NCI-H2029 (cell line): ENCODE results near the gene BCL3.
"Not testable (repeated sequence)": the region's sequence is repeated elsewhere in the genome, so short reads cannot be mapped to it uniquely, and the experiment has no call there.

Experiments used
- DNase-seq: peaks from one replicate; lab custom pipeline; 2025; lab: John Stamatoyannopoulos, UW

BCL3 gene, protein sequence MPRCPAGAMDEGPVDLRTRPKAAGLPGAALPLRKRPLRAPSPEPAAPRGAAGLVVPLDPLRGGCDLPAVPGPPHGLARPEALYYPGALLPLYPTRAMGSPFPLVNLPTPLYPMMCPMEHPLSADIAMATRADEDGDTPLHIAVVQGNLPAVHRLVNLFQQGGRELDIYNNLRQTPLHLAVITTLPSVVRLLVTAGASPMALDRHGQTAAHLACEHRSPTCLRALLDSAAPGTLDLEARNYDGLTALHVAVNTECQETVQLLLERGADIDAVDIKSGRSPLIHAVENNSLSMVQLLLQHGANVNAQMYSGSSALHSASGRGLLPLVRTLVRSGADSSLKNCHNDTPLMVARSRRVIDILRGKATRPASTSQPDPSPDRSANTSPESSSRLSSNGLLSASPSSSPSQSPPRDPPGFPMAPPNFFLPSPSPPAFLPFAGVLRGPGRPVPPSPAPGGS

DNA sequence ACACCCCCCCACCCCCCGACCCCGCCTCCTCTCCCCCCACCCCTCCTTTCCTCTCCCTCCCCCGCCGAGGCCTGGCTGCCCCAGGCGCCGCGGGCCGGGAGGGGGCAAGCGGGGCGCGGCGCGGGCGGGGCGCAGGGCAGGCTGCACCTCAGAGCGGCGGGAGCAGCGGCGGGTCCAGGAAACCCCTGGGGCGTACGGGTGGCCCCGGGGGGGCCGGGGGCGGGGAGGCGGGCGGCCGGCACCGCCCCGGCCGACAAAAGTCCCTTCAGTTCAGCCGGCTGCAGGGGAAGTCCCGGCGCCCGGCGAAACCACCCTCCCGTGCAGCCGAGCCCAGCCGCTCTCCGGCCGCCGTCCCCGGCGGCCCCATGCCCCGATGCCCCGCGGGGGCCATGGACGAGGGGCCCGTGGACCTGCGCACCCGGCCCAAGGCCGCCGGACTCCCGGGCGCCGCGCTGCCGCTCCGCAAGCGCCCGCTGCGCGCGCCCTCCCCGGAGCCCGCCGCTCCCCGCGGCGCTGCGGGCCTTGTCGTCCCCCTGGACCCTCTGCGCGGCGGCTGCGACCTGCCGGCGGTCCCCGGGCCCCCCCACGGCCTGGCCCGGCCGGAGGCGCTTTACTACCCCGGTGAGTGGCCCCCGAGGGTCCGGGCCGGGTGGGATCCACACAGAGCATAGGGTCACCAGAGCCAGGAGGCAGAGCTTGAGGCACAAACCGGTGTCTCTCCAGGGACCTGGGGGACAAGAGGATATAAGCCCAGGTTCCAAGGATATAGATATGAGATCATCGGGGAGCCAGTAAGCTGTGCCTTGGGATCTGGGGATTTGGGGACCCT, at the start of gene BCL3:
Gene BCL3, plus strand, starts transcription at position 283 of the 829 bp plus-strand sequence. Its CDS starts 83 bp downstream, at position 366.
- DNase-seq = no peak

DNA sequence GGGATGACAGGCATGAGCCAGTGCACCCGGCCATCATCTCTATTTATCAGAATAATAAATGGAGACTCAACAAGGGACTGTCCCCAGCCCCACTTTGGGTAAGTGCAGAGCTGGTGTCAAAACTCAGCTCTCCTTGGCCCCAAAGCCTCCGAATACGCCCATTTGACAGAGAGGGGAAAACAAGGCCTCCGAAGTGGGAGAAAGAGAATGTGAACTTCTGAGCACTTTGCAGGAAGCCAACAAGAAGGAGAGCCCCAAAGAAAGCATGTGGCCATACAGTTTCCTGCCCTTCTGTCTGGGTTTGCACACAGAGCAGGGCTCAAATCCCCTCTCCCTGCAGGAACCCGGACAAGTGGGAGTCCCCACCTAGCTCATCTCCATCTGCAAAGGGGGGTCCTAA, 48.0 kb upstream of the BCL3 start:
- no peak for DNase-seq

DNA sequence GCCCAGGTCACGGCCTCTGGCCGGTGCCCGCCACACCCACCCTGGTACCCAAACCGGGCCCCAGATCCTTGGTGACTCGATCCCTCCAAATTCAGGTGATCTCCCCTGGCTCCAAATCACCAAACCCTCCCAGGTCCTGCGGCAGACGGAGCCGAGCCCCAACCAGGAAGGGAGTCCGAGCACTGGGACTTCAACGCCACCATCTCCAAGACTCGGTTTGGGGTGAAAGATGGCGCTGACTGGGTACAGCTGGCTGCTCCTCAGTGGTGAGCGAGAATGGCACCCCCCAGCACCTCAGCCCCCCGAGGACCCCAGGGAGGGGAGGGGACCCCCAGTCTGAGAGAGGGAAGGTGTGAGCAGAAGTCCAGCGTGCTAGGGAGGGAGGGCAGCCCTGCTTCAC, 47.3 kb upstream of the BCL3 start:
- no peak for DNase-seq

DNA sequence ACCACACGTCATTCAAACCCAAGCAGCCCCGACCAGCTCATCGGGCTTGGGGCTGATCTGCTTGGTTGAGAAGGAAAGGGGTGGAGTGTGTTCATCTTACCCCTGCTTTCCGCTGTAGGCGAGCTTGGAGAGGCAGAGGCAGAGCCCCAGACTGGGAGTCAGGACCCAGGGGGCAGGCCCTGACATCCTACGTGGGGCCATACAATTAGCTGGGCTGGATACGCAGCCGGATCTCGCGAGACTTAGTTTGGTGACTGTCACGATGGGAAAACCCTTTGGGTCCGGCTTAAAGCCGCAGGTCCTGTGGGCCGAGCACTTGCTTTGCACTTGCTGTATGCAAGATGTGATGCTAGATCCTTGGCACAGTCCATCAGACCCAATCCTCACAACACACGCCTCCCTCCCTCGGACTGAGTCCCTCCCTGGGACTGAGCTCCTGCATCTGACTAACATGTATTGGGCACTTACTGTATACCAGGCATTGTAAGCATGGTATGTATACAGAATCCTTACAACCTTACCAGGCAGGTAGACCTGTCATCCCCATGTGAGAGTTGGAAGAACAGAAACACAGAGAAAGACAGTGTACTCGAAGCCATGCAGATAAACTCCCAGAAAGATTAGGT, 45.8 kb upstream of the BCL3 start:
- no peak for DNase-seq

DNA sequence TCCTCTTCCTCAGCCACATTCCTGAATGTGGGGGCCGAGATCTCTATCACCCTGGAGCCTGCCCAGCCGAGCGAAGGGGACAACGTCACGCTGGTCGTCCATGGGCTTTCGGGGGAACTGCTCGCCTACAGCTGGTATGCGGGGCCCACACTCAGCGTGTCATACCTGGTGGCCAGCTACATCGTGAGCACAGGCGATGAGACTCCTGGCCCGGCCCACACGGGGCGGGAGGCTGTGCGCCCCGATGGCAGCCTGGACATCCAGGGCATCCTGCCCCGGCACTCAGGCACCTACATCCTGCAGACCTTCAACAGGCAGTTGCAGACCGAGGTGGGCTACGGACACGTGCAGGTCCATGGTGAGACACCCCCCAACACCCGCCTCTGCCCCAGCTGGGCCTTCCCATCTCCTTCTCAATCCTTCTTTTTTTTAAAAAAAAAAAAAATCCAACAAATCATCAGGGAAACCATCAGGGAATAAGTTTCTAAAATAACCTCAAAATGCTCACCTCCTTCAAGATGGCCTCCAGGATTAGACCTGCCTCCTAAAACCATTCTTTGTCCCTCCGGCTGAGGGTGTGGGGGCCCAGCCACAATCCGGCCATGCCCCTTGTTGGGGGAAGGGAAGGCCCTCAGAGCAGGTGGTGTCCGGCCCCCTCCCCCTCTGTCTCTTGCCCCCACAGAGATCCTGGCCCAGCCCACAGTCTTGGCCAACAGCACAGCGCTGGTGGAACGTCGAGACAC, 45.0 kb upstream of the BCL3 start:
- no peak for DNase-seq

DNA sequence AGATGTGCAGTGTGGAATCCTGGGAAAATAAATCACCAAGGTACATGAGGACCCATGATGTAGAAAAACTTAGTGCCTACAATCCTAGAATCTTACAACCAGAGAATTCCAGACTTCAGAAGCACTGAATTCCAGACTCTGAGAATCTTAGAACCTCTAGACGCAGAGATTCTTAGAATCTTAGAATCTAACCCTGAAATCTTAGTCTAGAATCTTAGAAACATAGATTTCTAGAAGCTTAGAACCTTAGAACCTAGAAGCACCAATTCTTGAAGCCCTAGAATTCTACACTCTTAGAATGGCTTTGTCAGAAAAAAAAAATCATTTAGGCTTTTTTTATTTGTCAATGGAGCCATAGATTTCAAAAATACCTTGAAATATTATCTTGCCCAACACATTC, 43.5 kb upstream of the BCL3 start:
- DNase-seq = no peak

DNA sequence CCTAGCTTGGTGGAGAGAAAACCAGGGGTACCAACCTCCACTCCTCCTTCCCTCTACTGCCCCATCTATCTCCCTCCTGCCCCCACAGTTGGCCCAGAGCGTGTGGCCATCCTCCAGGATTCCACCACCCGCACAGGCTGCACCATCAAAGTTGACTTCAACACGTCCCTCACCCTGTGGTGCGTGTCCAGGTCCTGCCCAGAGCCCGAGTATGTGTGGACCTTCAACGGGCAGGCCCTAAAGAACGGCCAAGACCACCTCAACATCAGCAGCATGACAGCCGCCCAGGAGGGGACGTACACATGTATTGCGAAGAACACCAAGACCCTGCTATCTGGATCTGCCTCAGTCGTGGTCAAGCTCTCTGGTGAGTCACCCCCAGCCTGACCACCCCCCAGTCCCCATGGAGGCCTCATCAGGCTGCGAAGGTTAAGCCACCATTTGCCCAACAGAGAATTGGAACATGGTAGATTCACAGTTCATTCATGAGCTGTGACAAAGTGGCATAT, 43.0 kb upstream of the BCL3 start:
- no peak for DNase-seq

DNA sequence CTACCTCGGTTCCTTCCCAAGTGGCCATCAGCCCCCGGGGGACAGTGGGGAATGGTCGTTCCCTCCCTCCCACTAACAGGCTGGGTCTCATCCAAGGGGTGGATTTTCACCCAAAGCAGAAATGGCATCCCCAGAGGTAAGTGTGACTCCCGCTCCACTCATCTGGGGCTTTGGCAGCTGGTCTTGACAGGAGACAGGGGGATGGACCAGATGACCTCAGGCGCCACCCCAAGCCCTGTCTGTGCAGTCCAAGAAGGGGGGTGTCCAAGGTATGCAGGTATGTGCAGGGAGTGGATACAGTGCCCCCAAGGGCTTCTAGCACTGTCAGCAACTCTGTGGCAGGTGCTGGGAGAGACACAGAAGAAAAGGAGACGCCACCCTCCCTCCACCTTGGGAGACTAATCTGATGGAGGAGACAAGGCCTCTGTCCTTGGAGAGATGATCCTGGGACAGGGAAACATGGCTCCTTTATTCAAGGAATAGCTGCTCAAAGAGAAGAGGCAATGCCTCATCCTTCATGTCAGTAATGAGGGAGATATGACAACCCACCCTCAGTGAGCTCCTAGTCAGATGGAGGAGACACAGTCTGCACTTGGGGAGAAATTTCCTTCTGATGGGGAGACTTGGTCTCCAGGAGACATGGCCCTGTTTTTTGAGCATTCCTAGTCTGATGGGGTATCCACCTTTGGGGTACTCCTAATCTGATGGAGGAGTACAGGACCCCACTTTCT, 41.8 kb upstream of the BCL3 start:
- no peak for DNase-seq

DNA sequence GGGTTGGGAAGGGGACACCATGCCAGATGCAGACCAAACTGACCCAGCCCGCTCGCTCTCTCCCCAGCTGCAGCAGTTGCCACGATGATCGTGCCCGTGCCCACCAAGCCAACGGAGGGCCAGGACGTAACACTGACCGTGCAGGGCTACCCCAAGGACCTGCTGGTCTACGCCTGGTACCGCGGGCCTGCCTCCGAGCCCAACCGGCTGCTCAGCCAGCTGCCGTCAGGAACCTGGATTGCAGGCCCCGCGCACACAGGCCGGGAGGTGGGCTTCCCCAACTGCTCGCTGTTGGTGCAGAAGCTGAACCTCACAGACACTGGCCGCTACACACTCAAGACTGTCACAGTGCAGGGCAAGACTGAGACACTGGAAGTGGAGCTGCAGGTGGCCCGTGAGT, 40.7 kb upstream of the BCL3 start:
- no peak for DNase-seq

DNA sequence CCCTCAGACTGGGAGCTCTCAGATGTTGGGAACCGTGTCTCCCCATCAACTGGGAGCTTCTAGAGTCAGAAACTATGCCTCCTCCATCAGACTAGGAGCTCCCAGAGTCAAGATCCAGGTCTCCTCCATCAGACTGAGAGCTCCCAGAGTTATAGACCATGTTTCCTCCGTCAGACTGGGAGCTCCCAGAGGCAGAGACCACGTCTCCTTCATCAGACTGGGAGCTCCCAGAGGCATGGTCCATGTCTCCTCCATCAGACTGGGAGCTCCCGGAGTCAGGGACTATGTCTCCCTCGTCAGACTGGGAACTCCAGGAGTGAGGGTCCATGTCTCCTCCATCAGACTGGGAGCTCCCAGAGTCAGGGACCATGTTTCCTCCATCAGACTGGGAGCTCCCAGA, 39.6 kb upstream of the BCL3 start:
- no peak for DNase-seq

DNA sequence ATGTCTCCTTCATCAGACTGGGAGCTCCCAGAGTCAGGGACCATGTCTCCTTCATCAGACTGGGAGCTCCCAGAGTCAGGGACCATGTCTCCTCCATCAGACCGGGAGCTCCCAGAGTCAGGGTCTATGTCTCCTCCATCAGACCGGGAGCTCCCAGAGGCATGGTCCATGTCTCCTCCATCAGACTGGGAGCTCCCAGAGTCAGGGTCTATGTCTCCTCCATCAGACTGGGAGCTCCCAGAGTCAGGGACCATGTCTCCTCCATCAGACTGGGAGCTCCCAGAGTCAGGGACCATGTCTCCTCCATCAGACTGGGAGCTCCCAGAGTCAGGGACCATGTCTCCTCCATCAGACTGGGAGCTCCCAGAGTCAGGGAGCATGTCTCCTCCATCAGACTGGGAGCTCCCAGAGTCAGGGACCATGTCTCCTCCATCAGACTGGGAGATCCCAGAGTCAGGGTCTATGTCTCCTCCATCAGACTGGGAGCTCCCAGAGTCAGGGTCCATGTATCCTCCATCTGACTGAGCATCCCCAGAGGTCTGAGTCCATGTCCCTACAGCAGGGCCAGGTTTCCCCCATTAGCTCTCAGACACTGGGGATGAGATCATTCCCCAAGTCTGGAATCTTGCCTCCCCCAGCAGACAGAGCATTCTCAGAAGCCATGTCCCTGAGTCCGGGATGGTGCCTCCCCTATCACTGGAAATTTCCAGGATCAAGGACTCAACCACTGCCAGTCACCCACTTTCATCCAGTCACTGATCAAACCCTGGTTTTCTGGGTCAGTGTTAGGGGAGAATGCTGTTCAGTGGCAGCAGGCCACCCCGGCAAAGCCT, 38.9 kb upstream of the BCL3 start:
- DNase-seq = not testable (repeated sequence)

DNA sequence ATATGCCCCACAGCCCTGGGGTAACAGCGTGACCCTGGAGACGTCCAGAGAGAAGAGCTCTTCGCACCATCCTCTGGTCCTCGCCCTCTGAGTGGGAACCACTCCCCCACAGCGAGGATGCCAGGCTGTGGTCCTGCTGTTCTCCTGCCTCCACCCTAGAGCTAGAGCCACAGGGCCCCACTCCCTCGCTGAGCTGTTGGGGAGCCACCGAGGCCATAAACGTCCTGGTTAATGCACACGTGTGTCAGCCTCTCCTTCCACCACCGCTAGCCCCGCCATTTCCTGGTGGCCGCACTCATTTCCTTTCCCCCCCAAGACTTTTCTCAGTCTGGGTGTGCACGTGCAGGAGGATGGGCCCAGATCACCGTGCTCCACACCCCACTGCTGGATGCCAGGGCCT, 38.0 kb upstream of the BCL3 start:
- no peak for DNase-seq

DNA sequence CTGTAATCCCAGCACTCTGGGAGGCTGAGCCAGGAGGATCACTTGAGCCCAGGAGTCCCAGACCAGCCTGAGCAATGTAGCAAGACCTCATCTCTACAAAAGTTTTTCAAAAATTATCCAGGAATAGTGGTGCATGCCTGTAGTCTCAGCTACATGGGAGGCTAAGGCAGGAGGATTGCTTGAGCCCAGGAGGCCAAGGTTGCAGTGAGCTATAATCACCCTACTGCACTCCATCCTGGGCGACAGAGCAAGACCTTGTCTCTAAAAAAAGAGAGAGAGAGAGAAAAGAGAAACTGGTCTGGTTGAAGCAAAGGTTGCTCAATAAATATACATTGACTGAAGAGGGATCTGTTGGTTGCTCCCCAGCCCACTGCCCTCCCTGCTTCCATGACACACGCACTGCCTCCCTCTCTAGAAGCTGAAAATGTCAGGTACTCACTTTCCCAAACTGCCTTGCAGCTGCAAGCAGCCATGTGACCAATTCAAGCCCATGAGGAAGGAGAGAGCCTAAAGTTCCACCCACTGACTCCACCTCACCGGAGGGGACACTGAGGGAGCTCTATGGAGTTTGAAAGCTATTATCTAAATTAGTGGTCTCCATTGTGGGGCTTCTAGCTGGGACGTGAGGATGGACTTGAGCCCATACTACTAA, 35.5 kb upstream of the BCL3 start:
- DNase-seq = peak; percentile 16

DNA sequence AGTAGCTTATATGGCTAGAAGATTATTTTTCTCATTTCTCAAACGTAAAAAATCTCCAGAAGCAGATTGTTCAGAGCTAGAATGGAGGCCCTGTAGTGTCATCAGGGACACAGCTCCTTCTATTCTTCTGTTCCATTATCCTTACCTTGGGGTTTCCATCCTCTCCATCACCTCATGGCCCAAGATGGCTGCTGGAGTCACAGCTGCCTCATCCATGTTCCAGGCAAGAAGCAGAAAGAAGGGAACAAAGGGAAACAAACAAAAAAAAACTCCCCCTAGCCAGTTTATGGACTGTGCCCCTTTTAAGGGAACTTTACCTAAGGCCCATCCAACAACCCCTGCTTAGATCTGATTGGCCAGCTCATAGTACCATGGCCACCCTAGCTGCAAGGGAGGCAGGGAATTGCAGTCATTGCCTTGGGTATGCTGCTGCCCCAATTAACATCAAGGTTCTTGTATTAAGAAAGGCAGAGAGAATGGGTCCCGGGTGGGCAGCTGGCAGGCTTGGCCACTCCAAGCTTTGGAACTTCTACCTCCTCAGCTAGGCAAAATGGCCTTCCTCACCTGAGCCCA, 33.8 kb upstream of the BCL3 start:
- DNase-seq = no peak

DNA sequence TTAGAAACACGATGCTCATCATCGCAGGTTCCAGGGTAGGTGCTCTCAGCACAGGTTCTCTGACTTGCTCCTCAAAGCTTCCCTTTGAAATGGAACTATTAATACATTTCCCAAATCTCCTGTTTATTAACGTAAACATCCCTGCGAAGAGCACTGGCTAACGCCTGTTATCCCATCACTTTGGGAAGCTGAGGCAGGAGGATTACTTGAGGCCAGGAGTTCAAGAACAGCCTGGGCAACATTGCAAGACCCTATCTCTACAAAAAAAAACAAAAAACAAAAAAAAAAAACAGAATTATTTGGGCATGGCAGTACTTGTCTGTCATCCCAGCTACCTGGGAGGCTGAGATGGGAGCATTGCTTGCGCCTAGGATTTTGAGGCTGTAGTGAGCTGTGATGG, 30.9 kb upstream of the BCL3 start:
- DNase-seq = no peak

DNA sequence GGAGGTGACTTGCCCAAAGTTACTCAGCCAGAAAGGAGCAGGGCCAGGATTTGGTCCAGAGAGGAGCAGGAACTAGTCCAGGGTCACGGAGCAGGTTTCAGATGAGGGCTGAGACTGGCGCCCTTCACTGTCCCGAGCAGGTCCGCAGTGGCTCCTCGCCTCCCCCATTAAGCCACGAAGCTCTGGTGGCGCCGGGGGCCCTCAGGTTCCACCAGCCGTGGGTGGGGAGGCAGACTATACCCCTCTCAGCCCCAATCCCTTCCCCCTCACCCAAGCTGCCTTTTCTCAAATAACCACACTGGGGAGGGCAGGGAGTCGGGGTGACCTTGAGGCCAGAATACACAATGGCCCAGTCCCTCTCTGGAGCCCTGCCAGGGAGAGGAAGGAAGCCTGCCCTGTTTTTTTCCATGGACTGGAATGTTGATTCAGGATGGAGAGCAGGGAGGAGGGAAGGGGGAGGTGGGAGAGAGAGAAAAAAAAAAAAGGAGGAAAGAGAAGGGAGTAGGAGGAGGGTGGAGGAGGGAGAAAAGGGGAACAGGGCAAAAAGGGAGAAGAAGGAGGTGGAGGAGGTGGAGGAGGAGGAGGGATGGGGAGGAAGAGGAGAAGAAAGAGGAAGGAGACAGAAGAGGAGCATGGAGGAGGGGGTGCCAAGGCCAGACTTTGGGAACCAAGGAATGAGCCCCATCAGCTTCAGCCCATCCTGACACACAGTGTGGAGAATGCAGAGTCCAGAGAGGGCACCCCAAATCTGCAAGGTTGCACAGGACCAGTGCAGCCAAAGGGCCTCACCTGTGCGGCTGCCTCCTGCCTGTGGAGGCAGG, 29.9 kb upstream of the BCL3 start:
- DNase-seq = peak; percentile 89

DNA sequence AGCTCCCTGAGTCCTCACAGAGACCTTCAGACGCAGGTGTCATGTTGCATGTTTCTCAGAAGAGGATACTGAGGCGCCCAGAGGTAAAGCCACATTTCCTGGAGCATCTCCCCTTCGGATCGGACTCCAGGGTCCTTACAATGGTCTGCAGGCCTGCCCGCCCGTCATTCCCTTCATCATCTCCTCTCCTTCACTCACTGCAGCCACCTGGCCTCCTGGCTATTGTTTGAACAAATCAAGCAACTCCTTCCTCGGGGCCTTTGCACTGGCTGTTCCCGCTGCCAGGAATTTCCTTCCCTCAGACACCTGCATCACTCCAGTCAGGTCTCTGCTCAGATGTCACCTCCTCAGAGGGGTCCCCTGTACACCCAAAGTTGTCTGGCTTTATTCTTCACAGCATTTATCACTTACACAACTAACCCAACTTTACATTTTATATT, 29.2 kb upstream of the BCL3 start:
- DNase-seq = peak; percentile 43

DNA sequence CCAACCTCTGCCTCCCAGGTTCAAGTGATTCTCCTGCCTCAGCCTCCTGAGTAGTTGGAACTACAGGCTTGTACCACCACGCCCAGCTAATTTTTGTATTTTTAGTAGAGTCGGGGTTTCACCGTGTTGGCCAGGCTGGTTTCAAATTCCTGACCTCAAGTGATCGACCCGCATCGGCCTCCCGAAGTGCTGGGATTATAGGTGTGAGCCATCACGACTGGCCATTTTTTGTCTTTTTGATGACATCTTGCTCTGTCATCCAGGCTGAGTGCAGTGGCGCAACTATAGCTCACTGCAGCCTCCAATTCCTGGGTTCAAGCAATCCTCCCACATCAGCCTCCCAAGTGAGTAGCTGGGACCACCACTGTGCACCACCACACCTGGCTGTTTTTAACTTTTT, 28.1 kb upstream of the BCL3 start:
- not testable (repeated sequence) for DNase-seq
